NCI-H748 (cell line): ENCODE measurements around the gene GNAL.
"Not testable (repeated sequence)": the region's sequence is repeated elsewhere in the genome, so short reads cannot be mapped to it uniquely, and the experiment has no call there.

Experiments
- DNase-seq: peaks from one replicate; lab custom pipeline; 2025; ENCODE audit not compliant: unreplicated experiment; lab: John Stamatoyannopoulos, UW

GNAL gene

DNA sequence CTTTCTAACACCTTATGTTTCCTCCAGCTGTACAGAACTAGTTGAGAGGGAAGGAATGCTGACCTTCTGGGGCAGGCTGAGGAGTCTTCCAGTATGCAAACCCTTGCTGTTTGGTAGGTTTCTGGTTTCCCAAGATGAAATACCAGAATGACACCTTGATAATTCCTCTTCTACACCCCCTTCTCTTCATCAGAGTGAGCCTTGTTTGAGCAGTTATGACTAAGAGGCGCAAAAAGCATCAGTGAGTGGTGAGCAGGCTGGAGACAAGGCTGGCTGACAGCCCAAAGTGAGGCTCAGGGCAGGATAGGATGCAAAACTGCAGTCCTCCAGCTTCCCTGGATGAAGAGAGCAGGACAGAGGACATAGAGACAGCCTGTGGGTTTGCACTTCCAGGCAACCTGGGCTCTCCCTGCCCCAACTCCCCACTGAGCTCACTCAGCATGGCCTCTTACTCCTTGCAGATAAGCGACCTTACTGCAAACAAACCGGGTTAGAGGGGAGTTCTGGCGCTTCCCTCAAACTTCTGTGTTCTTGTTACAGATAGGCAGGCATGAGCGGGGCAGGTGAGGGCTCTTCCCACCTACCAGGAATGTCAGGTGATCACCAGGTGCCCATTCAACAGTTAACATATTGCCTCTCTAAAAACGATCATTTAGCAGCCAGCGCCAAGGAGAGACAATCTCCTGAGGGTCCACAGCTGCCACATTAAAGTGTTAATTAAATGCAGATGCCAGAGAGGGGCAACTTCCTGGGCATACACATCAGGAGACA, 213.6 kb downstream of the GNAL start:
- DNase-seq = no peak

DNA sequence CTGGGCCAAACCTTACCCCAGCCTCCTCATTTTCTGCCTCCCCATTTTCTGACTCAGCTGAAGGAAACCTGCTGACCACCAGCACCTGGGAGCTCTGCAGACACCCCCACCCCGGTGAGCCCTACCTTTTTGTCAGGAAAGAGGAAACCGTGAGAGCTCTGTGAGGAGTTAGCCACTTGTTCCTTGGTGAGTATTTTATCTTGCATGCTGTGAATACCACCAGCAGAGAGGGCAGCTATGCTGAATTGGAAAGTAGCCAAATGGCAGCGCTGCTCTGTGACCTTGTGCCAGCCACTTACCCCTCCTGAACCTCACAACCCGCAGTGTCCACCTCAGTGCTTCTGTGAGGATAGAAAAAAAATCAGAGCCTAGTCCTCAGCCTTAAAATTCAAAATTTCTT, 216.5 kb downstream of the GNAL start:
- DNase-seq = no peak

GRCh38 chr18:11906176-11906575, 217.1 kb downstream of the GNAL start:
- no peak for DNase-seq

- DNase-seq = no peak
Observed at GRCh38 chr18:11906926-11907874, 218.1 kb downstream of the GNAL start.

- DNase-seq = peak; percentile 93
Observed at GRCh38 chr18:11908182-11909060, 219.4 kb downstream of the GNAL start, which contains the start of gene MPPE1. MPPE1 (minus strand) TSS chr18:11908317; CDS start chr18:11897264, 11,053 bp downstream.

GRCh38 chr18:11909061-11909455, 220.0 kb downstream of the GNAL start:
- DNase-seq = no peak

DNA sequence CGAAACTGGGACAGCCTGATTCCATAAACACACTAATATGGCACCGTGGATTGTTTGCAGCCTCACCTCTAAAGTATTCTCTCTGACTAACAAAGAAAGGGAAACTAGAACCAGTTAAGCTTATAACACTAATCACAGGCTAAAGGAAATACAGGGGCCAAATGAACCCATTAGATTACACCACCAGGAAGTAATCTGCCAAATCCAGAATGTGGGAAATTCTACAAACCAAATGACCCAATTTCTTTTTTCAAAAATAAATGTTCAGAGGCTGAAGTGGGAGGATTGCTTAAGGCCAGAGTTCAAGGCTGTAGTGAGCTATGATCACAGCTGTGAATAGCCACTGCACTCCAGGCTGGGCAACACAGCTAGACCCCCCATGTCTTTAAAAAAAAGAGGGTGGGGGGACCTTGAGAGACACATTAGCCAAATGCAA, 220.5 kb downstream of the GNAL start:
- DNase-seq = no peak

DNA sequence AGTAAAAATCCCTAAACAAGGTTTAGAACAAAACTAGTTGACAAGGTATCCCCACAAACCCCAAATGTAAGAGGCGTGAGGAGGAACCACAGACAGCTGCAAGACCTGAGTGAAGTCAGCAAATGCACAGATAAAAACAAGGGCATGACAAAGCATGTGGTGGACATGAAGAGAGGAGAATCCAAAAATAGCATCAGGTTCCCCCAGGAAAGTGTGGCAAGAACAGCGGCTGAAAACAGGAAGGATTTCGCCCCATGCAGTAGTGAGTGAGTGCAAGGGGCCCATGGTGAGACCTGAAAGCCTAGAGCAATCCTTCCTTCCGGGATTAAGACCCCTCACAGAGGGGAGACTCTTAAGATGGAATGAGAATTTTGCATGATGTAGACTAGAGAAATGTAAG, 227.8 kb downstream of the GNAL start:
- not testable (repeated sequence) for DNase-seq

DNA sequence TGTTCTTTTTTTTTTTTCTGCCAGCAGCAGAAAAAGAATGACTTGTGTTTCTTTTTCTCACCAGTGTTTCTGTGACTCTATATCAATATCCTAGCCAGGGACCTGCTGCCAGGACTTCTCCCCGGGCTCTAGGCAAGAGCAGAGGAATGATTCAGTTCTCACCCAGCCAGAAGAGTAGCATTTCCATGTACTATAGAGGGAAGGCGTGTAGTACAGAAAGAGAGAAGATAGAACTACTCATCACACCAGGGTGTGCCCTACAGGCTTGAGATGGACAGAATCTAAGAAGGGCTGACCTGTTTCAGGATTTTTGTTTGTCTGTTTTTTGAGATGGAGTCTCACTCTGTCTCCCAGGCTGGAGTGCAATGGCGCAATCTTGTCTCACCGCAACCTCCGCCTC, 230.5 kb downstream of the GNAL start:
- DNase-seq = not testable (repeated sequence)

GRCh38 chr18:11923450-11923849, 234.4 kb downstream of the GNAL start:
- DNase-seq = peak; percentile 23

DNA sequence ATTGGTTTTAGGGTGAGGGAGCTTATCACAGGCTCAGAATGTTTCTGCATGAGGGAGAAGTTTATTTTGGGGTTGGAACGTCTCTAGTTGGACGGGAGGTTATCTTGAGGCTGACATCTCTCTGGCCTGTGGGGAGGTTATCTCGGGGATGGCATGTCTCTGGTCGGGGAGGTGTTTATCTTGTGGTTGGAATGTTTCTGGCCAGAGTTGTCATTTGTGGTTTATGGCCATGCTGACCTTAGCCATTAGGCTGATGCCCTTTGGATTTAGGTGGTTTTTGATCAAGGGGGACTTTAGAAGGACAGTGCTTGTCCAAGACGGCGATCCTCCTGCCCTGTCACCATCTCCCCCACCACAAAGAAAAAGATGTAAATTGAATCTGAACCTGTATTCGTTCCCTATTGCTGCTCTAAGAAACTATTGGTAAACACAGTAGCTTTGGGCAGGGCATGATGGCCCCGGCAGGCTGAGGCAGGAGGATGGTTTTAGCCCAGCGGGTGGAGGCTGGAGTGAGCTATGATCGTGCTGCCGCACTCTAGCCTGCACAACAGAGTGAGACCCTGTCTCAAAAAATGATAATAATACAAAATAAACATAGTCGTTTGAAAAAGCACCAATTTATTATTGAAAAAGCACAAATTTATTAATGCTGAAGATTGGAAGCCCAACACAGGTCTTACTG, 236.9 kb downstream of the GNAL start:
- no peak for DNase-seq

DNA sequence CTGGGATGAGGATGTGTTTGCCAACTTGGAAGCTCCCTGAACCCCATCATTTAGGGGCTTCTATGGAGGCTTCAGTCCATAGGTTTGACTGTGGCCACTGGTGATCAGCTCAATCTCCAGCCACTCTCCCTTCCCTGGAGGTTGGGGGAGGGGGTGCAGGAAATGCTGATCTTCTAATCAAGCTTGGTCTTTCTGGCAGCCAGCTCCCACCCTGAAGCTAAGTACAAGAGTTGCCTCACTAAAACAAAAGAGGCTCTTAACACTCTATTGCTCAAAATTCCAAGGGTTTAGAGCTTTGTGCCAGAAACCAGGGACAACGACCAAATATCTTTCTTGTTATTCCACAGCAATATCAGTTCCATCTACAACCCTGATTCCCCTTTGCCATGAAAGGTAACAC, 238.4 kb downstream of the GNAL start:
- DNase-seq = no peak

DNA sequence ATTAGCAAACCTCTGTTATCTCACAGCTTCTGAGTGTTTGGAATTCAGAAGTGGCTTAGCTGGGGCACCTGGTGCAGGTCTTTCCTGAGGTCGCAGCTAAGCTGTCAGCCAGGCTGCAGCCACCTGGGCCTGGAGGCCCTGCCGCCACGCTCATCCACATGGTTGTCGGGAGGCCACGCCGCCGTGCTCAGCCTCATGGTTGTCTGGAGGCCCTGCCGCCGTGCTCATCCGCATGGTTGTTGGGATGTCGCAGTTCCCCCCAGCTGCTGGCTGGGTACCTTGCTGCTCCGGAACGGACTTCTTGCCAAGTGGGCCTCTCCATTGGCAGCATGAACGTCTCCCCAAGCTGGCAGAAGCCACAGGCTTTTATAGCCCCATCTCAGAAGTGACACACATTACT, 243.3 kb downstream of the GNAL start:
- no peak for DNase-seq
